ENCODE results near the gene TRIM8.

The TRIM8 gene

GRCh38 chr10:102652170-102652916 is 8.1 kb downstream of the TRIM8 start:
- Histone ChIP-seq H3K27me3 (ENCODE audit: low read length) (no peaks in the 10 kb centered on the region), H3K79me2 (ENCODE audit: insufficient read depth, low read length) (peaks cover 39% of the 10 kb centered on the region), H3K9ac (ENCODE audit: low read length) (no peak overlapping the region), H3K4me2 (ENCODE audit: low read depth, low read length, poor library complexity, severe bottlenecking) (no peak overlapping the region), H2AFZ (ENCODE audit: low read depth, low read length, severe bottlenecking) (no peak overlapping the region), H3K9me3 (ENCODE audit: insufficient read depth, low read length) (no peaks in the 10 kb centered on the region), H3K36me3 (ENCODE audit: low read length) (no peaks in the 10 kb centered on the region), H3K9me2 (replicated peaks; ENCODE audit: insufficient read depth, low read length) (no peaks in the 10 kb centered on the region), H3K27ac (ENCODE audit: low read depth, low read length) (no peak overlapping the region), H3K4me3 (ENCODE audit: insufficient read depth, low read length, poor library complexity, severe bottlenecking) (no peak overlapping the region), H3F3A (ENCODE audit: insufficient read depth) (no peaks in the 10 kb centered on the region; the same call in 1 of the 2 replicates), H4K20me1 (ENCODE audit: low read depth, low read length) (no peaks in the 10 kb centered on the region)
- TF ChIP-seq EZH2phosphoT487 (conservative IDR thresholded peaks at IDR 0.05; ENCODE audit: low read length): no peak
- TF ChIP-seq CTCF (IDR thresholded peaks at IDR 0.05; ENCODE audit: insufficient read depth, low read length, poor library complexity, severe bottlenecking): no peak

GRCh38 chr10:102653060-102653459 is 8.8 kb downstream of the TRIM8 start:
- Histone ChIP-seq H3K36me3 (ENCODE audit: low read length) (no peaks in the 10 kb centered on the region), H3K4me3 (ENCODE audit: insufficient read depth, low read length, poor library complexity, severe bottlenecking) (no peak overlapping the region), H3K9ac (ENCODE audit: low read length) (no peak overlapping the region)

GRCh38 chr10:102654566-102654965 is 10.3 kb downstream of the TRIM8 start:
- Histone ChIP-seq H3K27ac (ENCODE audit: low read depth, low read length) (no peak overlapping the region), H3K27me3 (ENCODE audit: low read length) (no peaks in the 10 kb centered on the region), H3K9me3 (ENCODE audit: insufficient read depth, low read length) (no peaks in the 10 kb centered on the region), H2AFZ (ENCODE audit: low read depth, low read length, severe bottlenecking) (no peak overlapping the region), H3K4me3 (ENCODE audit: insufficient read depth, low read length, poor library complexity, severe bottlenecking) (no peak overlapping the region), H3K4me2 (ENCODE audit: low read depth, low read length, poor library complexity, severe bottlenecking) (no peak overlapping the region), H3K36me3 (ENCODE audit: low read length) (no peaks in the 10 kb centered on the region), H3F3A (ENCODE audit: insufficient read depth) (no peaks in the 10 kb centered on the region; the same call in 1 of the 2 replicates), H3K79me2 (ENCODE audit: insufficient read depth, low read length) (peaks cover 26% of the 10 kb centered on the region), H3K9me2 (replicated peaks; ENCODE audit: insufficient read depth, low read length) (no peaks in the 10 kb centered on the region), H3K9ac (ENCODE audit: low read length) (no peak overlapping the region), H4K20me1 (ENCODE audit: low read depth, low read length) (no peaks in the 10 kb centered on the region)
- no peak for TF ChIP-seq CTCF (IDR thresholded peaks at IDR 0.05; ENCODE audit: insufficient read depth, low read length, poor library complexity, severe bottlenecking)
- no peak for TF ChIP-seq EZH2phosphoT487 (conservative IDR thresholded peaks at IDR 0.05; ENCODE audit: low read length)

More at GRCh38 chr10:102653060-102653459, 8.8 kb downstream of the TRIM8 start:
- H2AFZ ChIP-seq (ENCODE audit: low read depth, low read length, severe bottlenecking): no peak overlapping the region
- no peak overlapping the region for H3K27ac ChIP-seq (ENCODE audit: low read depth, low read length)
- H3K9me3 ChIP-seq (ENCODE audit: insufficient read depth, low read length): no peaks in the 10 kb centered on the region
- no peaks in the 10 kb centered on the region for H3K9me2 ChIP-seq (replicated peaks; ENCODE audit: insufficient read depth, low read length)
- H4K20me1 ChIP-seq (ENCODE audit: low read depth, low read length): no peaks in the 10 kb centered on the region
- no peaks in the 10 kb centered on the region for H3K27me3 ChIP-seq (ENCODE audit: low read length)
- H3K4me2 ChIP-seq (ENCODE audit: low read depth, low read length, poor library complexity, severe bottlenecking): no peak overlapping the region
- H3K79me2 ChIP-seq (ENCODE audit: insufficient read depth, low read length): peaks cover 33% of the 10 kb centered on the region
- no peaks in the 10 kb centered on the region; the same call in 1 of the 2 replicates for H3F3A ChIP-seq (ENCODE audit: insufficient read depth)
- no peak for TF ChIP-seq EZH2phosphoT487 (conservative IDR thresholded peaks at IDR 0.05; ENCODE audit: low read length)
- no peak for TF ChIP-seq CTCF (IDR thresholded peaks at IDR 0.05; ENCODE audit: insufficient read depth, low read length, poor library complexity, severe bottlenecking)

Data from SU-DHL-6 (cell line).